ENCODE results near the gene FAM50A.

The FAM50A gene

DNA sequence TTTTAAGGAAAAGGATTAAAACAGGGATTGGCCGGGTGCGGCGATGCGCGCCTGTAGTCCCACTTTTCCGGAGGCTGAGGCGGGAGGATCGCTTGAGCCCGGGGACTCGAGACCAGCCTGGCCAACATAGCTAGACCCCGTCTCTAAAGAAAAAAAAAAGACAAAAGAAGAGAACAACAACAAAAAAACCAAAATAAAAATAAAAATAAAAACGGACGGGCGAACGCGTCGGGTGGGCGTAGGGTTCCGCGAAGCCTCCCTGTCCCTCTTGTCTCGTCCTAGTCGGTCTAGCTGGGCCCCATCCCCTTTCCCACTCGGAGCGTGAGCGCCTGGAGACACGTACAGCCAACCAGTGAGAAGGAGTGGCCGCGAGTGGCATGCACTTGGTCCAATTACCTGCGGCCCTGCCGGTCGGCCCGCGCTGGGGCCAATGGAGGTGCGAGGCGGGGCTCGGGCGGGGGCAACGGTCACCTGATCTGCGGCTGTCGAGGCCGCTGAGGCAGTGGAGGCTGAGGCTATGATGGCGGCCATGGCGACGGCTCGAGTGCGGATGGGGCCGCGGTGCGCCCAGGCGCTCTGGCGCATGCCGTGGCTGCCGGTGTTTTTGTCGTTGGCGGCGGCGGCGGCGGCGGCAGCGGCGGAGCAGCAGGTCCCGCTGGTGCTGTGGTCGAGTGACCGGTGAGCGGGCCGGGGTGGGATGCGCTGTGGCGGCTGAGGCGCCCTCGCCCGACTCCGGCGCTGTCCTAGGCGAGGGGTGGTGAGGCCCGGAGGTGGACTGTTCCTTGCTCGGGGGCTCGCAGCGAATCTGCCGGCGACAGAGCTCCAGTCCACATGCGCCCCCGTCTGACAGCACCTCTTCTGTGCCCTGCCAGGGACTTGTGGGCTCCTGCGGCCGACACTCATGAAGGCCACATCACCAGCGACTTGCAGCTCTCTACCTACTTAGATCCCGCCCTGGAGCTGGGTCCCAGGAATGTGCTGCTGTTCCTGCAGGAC, 15.5 kb upstream of the FAM50A start, which contains the start of gene ATP6AP1 (continued):
- TF ChIP-seq, protein P1, sequence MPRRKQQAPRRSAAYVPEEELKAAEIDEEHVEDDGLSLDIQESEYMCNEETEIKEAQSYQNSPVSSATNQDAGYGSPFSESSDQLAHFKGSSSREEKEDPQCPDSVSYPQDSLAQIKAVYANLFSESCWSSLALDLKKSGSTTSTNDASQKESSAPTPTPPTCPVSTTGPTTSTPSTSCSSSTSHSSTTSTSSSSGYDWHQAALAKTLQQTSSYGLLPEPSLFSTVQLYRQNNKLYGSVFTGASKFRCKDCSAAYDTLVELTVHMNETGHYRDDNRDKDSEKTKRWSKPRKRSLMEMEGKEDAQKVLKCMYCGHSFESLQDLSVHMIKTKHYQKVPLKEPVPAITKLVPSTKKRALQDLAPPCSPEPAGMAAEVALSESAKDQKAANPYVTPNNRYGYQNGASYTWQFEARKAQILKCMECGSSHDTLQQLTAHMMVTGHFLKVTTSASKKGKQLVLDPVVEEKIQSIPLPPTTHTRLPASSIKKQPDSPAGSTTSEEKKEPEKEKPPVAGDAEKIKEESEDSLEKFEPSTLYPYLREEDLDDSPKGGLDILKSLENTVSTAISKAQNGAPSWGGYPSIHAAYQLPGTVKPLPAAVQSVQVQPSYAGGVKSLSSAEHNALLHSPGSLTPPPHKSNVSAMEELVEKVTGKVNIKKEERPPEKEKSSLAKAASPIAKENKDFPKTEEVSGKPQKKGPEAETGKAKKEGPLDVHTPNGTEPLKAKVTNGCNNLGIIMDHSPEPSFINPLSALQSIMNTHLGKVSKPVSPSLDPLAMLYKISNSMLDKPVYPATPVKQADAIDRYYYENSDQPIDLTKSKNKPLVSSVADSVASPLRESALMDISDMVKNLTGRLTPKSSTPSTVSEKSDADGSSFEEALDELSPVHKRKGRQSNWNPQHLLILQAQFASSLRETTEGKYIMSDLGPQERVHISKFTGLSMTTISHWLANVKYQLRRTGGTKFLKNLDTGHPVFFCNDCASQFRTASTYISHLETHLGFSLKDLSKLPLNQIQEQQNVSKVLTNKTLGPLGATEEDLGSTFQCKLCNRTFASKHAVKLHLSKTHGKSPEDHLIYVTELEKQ (tag by site-specific recombination; IDR thresholded peaks at IDR 0.05; ENCODE audit: borderline replicate concordance): no peak
- TF ChIP-seq, protein P2, sequence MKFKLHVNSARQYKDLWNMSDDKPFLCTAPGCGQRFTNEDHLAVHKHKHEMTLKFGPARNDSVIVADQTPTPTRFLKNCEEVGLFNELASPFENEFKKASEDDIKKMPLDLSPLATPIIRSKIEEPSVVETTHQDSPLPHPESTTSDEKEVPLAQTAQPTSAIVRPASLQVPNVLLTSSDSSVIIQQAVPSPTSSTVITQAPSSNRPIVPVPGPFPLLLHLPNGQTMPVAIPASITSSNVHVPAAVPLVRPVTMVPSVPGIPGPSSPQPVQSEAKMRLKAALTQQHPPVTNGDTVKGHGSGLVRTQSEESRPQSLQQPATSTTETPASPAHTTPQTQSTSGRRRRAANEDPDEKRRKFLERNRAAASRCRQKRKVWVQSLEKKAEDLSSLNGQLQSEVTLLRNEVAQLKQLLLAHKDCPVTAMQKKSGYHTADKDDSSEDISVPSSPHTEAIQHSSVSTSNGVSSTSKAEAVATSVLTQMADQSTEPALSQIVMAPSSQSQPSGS (tag by site-specific recombination; IDR thresholded peaks at IDR 0.05; ENCODE audit: low read depth): no peak
- TF ChIP-seq ZFHX2 (tag by site-specific recombination; conservative IDR thresholded peaks at IDR 0.05) (peak; percentile 39; the same call in 1 of the 2 replicates), ZNF23 (tag by site-specific recombination; IDR thresholded peaks at IDR 0.05; ENCODE audit: borderline replicate concordance) (no peak), ZNF768 (tag by site-specific recombination; IDR thresholded peaks at IDR 0.05) (no peak), ZNF530 (tag by site-specific recombination; IDR thresholded peaks at IDR 0.05; ENCODE audit: low read depth) (no peak), HOXD13 (CRISPR knock-in tag; IDR thresholded peaks at IDR 0.05; ENCODE audit: borderline replicate concordance) (0 out of 2 replicates have a peak, but pooled peaks have one; percentile 17), ZNF670 (tag by site-specific recombination; IDR thresholded peaks at IDR 0.05; ENCODE audit: low read depth) (no peak), ZBTB1 (tag by site-specific recombination; IDR thresholded peaks at IDR 0.05) (no peak), ZNF654 (tag by site-specific recombination; IDR thresholded peaks at IDR 0.05; ENCODE audit: low read depth) (no peak), ZNF473 (tag by site-specific recombination; IDR thresholded peaks at IDR 0.05) (no peak), ZNF155 (tag by site-specific recombination; IDR thresholded peaks at IDR 0.05) (no peak), GLIS1 (tag by site-specific recombination; IDR thresholded peaks at IDR 0.05) (peak; percentile 34; the same call in 1 of the 2 replicates), ZNF561 (tag by site-specific recombination; IDR thresholded peaks at IDR 0.05; ENCODE audit: borderline replicate concordance) (no peak; the same call in 1 of the 2 replicates), ZNF600 (tag by site-specific recombination; IDR thresholded peaks at IDR 0.05) (0 out of 2 replicates have a peak, but pooled peaks have one; percentile 40), REPIN1 (tag by site-specific recombination; IDR thresholded peaks at IDR 0.05; ENCODE audit: low read depth) (no peak), YY2 (tag by site-specific recombination; IDR thresholded peaks at IDR 0.05) (peak; percentile 95), ZNF248 (tag by site-specific recombination; IDR thresholded peaks at IDR 0.05) (no peak), ZNF266 (tag by site-specific recombination; IDR thresholded peaks at IDR 0.05; ENCODE audit: low read depth) (no peak)
- TF ChIP-seq, protein P3, sequence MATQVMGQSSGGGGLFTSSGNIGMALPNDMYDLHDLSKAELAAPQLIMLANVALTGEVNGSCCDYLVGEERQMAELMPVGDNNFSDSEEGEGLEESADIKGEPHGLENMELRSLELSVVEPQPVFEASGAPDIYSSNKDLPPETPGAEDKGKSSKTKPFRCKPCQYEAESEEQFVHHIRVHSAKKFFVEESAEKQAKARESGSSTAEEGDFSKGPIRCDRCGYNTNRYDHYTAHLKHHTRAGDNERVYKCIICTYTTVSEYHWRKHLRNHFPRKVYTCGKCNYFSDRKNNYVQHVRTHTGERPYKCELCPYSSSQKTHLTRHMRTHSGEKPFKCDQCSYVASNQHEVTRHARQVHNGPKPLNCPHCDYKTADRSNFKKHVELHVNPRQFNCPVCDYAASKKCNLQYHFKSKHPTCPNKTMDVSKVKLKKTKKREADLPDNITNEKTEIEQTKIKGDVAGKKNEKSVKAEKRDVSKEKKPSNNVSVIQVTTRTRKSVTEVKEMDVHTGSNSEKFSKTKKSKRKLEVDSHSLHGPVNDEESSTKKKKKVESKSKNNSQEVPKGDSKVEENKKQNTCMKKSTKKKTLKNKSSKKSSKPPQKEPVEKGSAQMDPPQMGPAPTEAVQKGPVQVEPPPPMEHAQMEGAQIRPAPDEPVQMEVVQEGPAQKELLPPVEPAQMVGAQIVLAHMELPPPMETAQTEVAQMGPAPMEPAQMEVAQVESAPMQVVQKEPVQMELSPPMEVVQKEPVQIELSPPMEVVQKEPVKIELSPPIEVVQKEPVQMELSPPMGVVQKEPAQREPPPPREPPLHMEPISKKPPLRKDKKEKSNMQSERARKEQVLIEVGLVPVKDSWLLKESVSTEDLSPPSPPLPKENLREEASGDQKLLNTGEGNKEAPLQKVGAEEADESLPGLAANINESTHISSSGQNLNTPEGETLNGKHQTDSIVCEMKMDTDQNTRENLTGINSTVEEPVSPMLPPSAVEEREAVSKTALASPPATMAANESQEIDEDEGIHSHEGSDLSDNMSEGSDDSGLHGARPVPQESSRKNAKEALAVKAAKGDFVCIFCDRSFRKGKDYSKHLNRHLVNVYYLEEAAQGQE (tag by site-specific recombination; IDR thresholded peaks at IDR 0.05): peak; percentile 44; the same call in 1 of the 2 replicates
- TF ChIP-seq, protein P4, sequence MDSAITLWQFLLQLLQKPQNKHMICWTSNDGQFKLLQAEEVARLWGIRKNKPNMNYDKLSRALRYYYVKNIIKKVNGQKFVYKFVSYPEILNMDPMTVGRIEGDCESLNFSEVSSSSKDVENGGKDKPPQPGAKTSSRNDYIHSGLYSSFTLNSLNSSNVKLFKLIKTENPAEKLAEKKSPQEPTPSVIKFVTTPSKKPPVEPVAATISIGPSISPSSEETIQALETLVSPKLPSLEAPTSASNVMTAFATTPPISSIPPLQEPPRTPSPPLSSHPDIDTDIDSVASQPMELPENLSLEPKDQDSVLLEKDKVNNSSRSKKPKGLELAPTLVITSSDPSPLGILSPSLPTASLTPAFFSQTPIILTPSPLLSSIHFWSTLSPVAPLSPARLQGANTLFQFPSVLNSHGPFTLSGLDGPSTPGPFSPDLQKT (IDR thresholded peaks at IDR 0.05; ENCODE audit: borderline replicate concordance, low read depth, low read length): no peak
- TF ChIP-seq, protein P5, sequence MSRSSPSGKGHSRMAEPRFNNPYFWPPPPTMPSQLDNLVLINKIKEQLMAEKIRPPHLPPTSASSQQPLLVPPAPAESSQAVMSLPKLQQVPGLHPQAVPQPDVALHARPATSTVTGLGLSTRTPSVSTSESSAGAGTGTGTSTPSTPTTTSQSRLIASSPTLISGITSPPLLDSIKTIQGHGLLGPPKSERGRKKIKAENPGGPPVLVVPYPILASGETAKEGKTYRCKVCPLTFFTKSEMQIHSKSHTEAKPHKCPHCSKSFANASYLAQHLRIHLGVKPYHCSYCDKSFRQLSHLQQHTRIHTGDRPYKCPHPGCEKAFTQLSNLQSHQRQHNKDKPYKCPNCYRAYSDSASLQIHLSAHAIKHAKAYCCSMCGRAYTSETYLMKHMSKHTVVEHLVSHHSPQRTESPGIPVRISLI (tag by site-specific recombination; IDR thresholded peaks at IDR 0.05): no peak
- TF ChIP-seq, protein P6, sequence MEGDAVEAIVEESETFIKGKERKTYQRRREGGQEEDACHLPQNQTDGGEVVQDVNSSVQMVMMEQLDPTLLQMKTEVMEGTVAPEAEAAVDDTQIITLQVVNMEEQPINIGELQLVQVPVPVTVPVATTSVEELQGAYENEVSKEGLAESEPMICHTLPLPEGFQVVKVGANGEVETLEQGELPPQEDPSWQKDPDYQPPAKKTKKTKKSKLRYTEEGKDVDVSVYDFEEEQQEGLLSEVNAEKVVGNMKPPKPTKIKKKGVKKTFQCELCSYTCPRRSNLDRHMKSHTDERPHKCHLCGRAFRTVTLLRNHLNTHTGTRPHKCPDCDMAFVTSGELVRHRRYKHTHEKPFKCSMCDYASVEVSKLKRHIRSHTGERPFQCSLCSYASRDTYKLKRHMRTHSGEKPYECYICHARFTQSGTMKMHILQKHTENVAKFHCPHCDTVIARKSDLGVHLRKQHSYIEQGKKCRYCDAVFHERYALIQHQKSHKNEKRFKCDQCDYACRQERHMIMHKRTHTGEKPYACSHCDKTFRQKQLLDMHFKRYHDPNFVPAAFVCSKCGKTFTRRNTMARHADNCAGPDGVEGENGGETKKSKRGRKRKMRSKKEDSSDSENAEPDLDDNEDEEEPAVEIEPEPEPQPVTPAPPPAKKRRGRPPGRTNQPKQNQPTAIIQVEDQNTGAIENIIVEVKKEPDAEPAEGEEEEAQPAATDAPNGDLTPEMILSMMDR (tag by site-specific recombination; IDR thresholded peaks at IDR 0.05): peak; percentile 66; the same call in 1 of the 2 replicates
